HL-60 (cell line): ENCODE results near the gene ANKRD13B.

ENCODE experiments used
- DNase-seq, 2 experiments: peaks; one replicate each; pipeline ENCODE4 v3.0.0-alpha.2; 2010 to 2020; ENCODE audit warnings: low read depth in 1 of 2, low spot score in 1 of 2
- H3K27ac ChIP-seq: fragments of 250-450 bp; sonication (Bioruptor Pico); replicated peaks from 2 replicates; pipeline ENCODE4 v1.5.1; 2020; ENCODE audit warnings: mild to moderate bottlenecking, moderate library complexity
- H3K27me3 ChIP-seq: fragments of 250-450 bp; sonication (Bioruptor Pico); 2 replicates; pipeline ENCODE4 v1.5.1; 2021; ENCODE audit warnings: mild to moderate bottlenecking, moderate library complexity; ENCODE audit not compliant: insufficient read depth, poor library complexity, severe bottlenecking
- H3K4me3 ChIP-seq: replicated peaks from 2 replicates; pipeline ENCODE4 v1.5.1; 2011; ENCODE audit warnings: mild to moderate bottlenecking, control low read depth, low read length; ENCODE audit not compliant: insufficient read depth
- CTCF ChIP-seq: IDR thresholded peaks from one replicate; pipeline ENCODE4 v1.5.1; 2011; ENCODE audit warnings: low read length, control low read depth, inconsistent platforms; ENCODE audit not compliant: insufficient read depth
- GABPA ChIP-seq: IDR thresholded peaks from 2 replicates; pipeline ENCODE4 v1.6.1; 2012; ENCODE audit warnings: low read depth
- POLR2AphosphoS5 ChIP-seq: IDR thresholded peaks from 2 replicates; pipeline ENCODE4 v1.6.1; 2012; ENCODE audit warnings: low read depth
- SPI1 ChIP-seq: IDR thresholded peaks from 2 replicates; pipeline ENCODE4 v1.6.1; 2012; ENCODE audit warnings: low read depth, mild to moderate bottlenecking, borderline replicate concordance
- TF ChIP-seq, protein P1 (sequence below): IDR thresholded peaks from 2 replicates; pipeline ENCODE4 v1.6.1; 2012; ENCODE audit warnings: low read depth; ENCODE audit not compliant: insufficient replicate concordance

The ANKRD13B gene

DNA sequence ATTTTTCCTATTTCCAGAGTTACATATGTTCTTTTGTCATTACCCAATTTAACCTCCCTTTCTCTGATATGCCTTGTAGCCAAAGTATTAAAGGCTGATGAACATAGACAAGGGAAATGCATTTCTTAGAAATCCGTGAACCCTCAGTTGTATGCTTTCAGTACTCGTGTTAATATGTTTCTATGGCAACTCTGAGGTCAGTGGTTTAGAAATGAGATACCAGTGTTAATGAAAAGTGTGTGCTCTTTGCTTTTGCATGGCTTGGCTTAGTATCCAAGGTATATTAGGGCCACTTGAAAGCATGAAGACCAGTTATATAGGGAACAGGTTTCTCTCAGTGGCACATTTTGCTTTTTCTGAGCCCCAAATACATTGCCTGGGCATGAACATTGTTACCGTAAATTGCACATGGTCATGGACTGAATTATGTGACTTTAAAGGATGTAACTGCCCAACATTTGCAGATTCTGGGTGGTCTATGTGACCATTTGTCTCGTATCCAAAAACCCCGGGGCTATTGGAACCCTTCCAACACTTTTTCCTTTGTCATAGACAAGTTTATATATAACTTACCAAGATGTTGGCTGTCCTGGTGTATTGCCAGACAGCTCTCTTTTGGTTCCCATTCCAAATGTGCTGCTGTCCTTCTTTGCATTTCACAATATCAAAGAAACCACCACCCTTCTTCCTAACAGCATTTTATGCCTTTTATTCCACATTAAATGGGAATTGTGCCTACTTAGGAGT lies 43.6 kb upstream of the ANKRD13B start:
- no peak overlapping the region for H3K27ac ChIP-seq
- no peak overlapping the region for H3K4me3 ChIP-seq
- H3K27me3 ChIP-seq: no peaks in the 10 kb centered on the region
- no peak for DNase-seq
- TF ChIP-seq SPI1: no peak
- no peak for TF ChIP-seq CTCF
- no peak for TF ChIP-seq GABPA
- TF ChIP-seq, protein P1, sequence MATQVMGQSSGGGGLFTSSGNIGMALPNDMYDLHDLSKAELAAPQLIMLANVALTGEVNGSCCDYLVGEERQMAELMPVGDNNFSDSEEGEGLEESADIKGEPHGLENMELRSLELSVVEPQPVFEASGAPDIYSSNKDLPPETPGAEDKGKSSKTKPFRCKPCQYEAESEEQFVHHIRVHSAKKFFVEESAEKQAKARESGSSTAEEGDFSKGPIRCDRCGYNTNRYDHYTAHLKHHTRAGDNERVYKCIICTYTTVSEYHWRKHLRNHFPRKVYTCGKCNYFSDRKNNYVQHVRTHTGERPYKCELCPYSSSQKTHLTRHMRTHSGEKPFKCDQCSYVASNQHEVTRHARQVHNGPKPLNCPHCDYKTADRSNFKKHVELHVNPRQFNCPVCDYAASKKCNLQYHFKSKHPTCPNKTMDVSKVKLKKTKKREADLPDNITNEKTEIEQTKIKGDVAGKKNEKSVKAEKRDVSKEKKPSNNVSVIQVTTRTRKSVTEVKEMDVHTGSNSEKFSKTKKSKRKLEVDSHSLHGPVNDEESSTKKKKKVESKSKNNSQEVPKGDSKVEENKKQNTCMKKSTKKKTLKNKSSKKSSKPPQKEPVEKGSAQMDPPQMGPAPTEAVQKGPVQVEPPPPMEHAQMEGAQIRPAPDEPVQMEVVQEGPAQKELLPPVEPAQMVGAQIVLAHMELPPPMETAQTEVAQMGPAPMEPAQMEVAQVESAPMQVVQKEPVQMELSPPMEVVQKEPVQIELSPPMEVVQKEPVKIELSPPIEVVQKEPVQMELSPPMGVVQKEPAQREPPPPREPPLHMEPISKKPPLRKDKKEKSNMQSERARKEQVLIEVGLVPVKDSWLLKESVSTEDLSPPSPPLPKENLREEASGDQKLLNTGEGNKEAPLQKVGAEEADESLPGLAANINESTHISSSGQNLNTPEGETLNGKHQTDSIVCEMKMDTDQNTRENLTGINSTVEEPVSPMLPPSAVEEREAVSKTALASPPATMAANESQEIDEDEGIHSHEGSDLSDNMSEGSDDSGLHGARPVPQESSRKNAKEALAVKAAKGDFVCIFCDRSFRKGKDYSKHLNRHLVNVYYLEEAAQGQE: no peak

- DNase-seq: no peak
- TF ChIP-seq GABPA (no peak), SPI1 (no peak), CTCF (no peak), POLR2AphosphoS5 (no peak)
- TF ChIP-seq, protein P1: no peak
These were observed 37.1 kb upstream of the ANKRD13B start for GRCh38 chr17:29555840-29556239.

GRCh38 chr17:29557085-29557738 lies 35.7 kb upstream of the ANKRD13B start:
- Histone ChIP-seq H3K27ac (no peak overlapping the region), H3K27me3 (no peaks in the 10 kb centered on the region), H3K4me3 (no peak overlapping the region)
- TF ChIP-seq, protein P1: no peak
- TF ChIP-seq POLR2AphosphoS5 (no peak), SPI1 (no peak)
- no peak for DNase-seq

More at GRCh38 chr17:29555840-29556239, 37.1 kb upstream of the ANKRD13B start:
- H3K4me3 ChIP-seq: no peak overlapping the region
- H3K27me3 ChIP-seq: no peaks in the 10 kb centered on the region
- H3K27ac ChIP-seq: no peak overlapping the region
